ENCODE measurements around the gene MRPS27.

DNA sequence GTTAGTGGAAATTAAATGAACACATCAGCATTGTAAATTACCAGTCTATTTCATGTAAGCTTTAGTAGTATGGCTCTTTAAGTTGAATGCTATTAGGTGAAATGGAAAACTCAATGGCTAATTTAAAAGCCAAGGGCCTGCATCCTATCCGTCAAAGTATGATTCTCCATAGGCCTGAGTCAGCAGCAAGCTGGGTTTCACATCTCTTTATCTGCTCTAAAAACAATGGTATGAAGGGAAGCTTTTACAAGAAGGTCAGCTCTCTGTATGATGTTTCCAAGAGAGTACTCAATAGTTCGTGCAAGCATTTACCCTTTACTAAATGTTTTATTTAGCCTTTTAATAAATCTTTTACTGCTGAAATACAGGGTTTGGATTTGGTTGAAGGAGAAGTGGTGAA lies 149.9 kb downstream of the MRPS27 start:
- TF ChIP-seq, protein P1, sequence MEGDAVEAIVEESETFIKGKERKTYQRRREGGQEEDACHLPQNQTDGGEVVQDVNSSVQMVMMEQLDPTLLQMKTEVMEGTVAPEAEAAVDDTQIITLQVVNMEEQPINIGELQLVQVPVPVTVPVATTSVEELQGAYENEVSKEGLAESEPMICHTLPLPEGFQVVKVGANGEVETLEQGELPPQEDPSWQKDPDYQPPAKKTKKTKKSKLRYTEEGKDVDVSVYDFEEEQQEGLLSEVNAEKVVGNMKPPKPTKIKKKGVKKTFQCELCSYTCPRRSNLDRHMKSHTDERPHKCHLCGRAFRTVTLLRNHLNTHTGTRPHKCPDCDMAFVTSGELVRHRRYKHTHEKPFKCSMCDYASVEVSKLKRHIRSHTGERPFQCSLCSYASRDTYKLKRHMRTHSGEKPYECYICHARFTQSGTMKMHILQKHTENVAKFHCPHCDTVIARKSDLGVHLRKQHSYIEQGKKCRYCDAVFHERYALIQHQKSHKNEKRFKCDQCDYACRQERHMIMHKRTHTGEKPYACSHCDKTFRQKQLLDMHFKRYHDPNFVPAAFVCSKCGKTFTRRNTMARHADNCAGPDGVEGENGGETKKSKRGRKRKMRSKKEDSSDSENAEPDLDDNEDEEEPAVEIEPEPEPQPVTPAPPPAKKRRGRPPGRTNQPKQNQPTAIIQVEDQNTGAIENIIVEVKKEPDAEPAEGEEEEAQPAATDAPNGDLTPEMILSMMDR (IDR thresholded peaks at IDR 0.05): no peak
- no peak for TF ChIP-seq POLR2A (IDR thresholded peaks at IDR 0.05)
